HG03457 (cell line): ENCODE data around the gene MYOZ1.

Experiments
- ATAC-seq: cut with Tn5 transposase; IDR thresholded peaks from one replicate; pipeline ENCODE4 v1.9.1; 2021; ENCODE audit warnings: moderate number of reproducible peaks; ENCODE audit not compliant: unreplicated experiment

The MYOZ1 gene

DNA sequence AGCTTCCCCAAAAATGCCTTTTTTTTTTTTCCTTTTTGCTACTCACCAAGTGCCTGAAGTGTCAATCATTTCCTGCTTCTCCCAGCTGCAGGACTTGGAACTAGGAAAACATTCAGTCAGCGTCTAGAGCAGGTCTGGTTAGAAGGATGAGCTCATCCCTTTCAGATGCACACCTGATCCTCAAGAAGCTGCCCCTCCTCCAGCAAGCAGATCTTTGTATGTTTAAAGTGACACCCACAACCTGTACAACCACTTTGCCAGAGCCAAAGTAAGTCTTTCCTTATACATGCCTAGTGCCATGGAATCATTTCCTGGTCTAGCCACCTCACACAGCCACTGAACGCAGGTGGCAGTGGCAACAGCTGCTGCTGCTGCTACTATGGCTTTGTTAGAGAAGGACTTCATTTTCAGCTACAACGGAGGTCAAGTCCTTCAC, 39.8 kb downstream of the MYOZ1 start:
- no peak for ATAC-seq

DNA sequence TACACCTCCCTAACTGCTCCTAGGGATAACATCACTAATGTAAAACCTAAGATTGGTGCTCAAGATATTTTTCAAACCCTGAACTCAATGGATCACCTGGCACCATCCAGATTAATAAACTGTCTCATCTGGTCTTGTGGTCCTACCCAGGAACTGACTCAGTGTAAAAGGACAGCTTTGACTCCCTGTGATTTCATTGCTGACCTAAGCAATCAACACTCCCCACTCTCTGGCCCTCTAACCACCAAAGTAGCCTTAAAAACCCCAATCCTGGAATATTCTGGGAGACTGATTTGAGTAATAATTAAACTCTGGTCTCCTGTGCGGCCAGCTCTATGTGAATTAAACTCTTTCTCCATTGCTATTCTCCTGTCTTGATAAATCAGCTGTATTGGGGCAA, 43.9 kb downstream of the MYOZ1 start:
- no peak for ATAC-seq

GRCh38 chr10:73593812-73594211, 47.5 kb downstream of the MYOZ1 start:
- ATAC-seq = no peak

GRCh38 chr10:73593110-73593509, 48.2 kb downstream of the MYOZ1 start:
- ATAC-seq = no peak

DNA sequence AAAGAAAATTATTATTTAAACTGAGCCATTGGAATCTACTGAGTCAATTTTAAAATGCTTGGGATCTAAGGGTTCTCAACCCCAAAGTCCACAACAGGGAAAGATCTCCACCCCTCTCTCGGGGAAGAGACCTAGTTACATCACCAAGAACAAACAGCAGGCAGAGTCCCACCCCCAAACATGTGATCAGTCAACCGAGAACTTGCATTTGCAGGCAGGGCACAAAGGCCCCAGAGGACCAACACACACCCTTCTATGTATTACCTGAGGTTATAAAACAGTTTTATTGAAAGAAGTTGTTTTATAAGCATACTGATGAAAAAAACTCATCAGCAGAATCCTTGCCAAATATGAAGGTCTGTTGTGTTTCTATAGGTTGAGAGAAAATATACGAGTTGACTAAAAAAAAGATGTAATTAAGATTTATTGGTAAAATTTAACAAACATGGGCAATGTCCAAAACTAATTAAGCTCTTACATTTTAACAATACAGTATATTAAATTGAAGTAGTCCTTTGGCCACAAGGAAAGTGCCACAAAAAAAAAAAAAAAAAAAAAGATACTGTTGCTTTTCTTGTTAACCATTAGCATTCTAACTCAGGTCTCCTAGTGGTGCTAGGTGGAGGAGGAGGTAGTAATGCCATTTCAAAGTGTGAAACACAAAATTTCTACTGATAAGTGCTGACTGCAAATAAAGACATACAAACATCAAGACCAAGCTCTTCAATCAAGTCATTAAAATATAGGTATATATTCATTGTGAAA, 49.2 kb downstream of the MYOZ1 start:
- no peak for ATAC-seq

- no peak for ATAC-seq
These were observed 50.1 kb downstream of the MYOZ1 start, which contains the start of gene USP54 for GRCh38 chr10:73590881-73591799. Gene USP54 (minus strand): TSS chr10:73591342. CDS start chr10:73575658, 15,684 bp downstream.

GRCh38 chr10:73589563-73590126, 51.6 kb downstream of the MYOZ1 start:
- ATAC-seq = no peak

- no peak for ATAC-seq
These were observed 52.6 kb downstream of the MYOZ1 start for GRCh38 chr10:73588656-73589055.

GRCh38 chr10:73586583-73586984, 54.7 kb downstream of the MYOZ1 start:
- ATAC-seq = no peak

DNA sequence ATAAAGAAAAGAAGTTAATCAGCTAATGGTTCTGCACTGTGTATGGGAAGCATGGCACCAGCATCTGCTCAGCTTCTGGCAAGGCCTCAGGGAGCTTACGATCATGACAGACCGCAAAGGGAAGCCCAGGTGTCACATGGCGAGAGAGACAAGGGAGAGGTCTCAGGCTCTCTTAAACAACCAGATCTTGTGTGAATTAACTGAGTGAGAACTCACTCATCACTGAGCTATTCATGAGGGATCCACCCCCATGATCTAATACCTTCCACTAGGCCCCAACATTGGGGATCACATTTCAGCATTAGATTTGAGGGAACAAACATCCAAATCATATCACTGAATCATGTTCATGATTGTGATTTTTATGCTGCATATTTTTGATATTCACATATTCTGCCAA, 55.9 kb downstream of the MYOZ1 start:
- ATAC-seq = no peak

DNA sequence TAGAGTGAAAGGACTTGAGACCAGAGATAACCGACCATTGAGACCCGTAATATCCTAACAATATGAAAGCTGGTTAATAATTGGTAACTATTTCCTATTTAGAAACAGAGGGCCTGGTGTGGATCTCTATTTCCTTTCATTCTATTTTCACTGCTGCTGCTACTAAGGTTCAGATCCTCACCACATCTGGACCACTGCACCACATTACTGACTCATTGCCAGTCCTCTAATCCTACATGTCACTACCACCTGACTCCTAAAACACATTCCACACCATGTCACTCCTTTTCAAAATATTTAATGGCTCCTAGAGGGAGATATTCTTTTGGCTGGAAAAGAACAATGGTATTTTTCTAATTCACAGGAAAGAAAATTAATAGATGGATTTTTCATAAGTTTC, 56.5 kb downstream of the MYOZ1 start:
- ATAC-seq = no peak

DNA sequence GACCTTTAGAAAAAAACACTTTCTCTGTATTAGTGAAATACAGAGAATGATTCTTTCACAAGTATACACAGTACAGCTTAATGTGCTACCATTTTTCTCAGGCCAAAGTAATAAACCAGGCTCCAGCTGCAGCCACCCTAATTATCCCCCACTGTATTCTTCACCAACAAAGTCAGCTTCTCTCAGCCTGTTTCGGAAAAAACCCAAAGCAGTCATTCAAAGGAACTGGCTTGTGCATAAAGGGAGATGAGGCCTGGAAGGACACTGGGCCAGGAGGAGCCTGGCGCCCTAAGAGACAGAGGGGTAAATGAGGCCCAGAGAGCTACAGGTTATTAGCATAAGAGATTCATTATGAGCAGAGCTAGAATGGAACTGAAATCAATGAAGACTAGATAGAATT, 59.4 kb downstream of the MYOZ1 start:
- no peak for ATAC-seq
